Gastroesophageal sphincter (tissue), 3 donors: ENCODE results near the gene PDZD4.

Experiments
- EP300 ChIP-seq: sonication (generic); formaldehyde crosslinking; IDR thresholded peaks from one replicate; pipeline ENCODE4 v1.6.1; 2017; ENCODE audit warnings: antibody characterized with exemption, mild to moderate bottlenecking
- POLR2A ChIP-seq, 2 donors: fragments of 450-650 bp; IDR thresholded peaks; one replicate each; pipeline ENCODE4 v1.6.1; 2017; ENCODE audit warnings: antibody characterized with exemption in 2 of 2, mild to moderate bottlenecking in 2 of 2, moderate library complexity in 1 of 2
- POLR2AphosphoS5 ChIP-seq: sonication (generic); formaldehyde crosslinking; IDR thresholded peaks from one replicate; pipeline ENCODE4 v1.6.1; 2017; ENCODE audit warnings: antibody characterized with exemption
- TF ChIP-seq, protein P1 (sequence below), 4 experiments: fragments of 200-600 bp in 2 of 4; fragments of 450-650 bp in 2 of 4; sonication (generic) in 1 of 4; IDR thresholded peaks; one replicate each; pipeline ENCODE4 v1.5.1; 2017 to 2019; ENCODE audit warnings: antibody characterized with exemption in 4 of 4, mild to moderate bottlenecking in 2 of 4, moderate library complexity in 2 of 4

GRCh38 chrX:153832728-153833127 is 2.4 kb upstream of the PDZD4 start:
- TF ChIP-seq, protein P1, sequence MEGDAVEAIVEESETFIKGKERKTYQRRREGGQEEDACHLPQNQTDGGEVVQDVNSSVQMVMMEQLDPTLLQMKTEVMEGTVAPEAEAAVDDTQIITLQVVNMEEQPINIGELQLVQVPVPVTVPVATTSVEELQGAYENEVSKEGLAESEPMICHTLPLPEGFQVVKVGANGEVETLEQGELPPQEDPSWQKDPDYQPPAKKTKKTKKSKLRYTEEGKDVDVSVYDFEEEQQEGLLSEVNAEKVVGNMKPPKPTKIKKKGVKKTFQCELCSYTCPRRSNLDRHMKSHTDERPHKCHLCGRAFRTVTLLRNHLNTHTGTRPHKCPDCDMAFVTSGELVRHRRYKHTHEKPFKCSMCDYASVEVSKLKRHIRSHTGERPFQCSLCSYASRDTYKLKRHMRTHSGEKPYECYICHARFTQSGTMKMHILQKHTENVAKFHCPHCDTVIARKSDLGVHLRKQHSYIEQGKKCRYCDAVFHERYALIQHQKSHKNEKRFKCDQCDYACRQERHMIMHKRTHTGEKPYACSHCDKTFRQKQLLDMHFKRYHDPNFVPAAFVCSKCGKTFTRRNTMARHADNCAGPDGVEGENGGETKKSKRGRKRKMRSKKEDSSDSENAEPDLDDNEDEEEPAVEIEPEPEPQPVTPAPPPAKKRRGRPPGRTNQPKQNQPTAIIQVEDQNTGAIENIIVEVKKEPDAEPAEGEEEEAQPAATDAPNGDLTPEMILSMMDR (IDR thresholded peaks at IDR 0.05) = no peak
- no peak for TF ChIP-seq POLR2A (IDR thresholded peaks at IDR 0.05)
- TF ChIP-seq EP300 = no peak
- no peak for TF ChIP-seq POLR2AphosphoS5
